ENCODE data around the gene EFCAB12. TPM values are rescaled to one million over a fixed set of nuclear protein-coding genes. Genes with fewer than 3 reads are reported as not detected.

Gene EFCAB12
- total and polyA plus RNA-seq, 2 donors (not counting 3 experiments of a cell fraction or from before 2014, with no cell fraction given) = 0.15 to 0.49 TPM

DNA sequence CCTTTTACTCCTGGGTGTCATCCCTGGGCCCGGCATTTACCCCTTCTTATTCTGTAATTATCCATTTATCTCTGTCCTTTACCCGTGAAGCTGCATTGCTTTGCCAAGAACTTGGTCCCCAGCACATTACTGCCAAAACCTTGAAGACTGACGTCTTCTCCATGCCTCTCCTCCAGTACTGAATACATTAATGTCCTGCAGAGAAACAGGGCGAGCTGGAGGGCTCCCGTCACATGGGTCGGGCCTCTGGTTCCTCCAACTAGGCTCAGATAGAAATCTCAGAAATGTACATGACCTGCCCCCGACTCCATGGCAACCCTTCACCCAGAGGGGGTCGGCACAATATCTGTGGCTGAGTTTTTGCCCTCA is 445 bp downstream of the EFCAB12 start:
- no peak for TF ChIP-seq GATA2 (IDR thresholded peaks at IDR 0.05; ENCODE audit: insufficient read depth, insufficient read length, low read depth, low read length)
- TF ChIP-seq EZH2 (IDR thresholded peaks at IDR 0.05; ENCODE audit: borderline replicate concordance, low read depth, low read length, severe bottlenecking) = no peak
- no peak for TF ChIP-seq POLR2AphosphoS5 (IDR thresholded peaks at IDR 0.05; ENCODE audit: insufficient read depth, low read depth, low read length)
- no peak for TF ChIP-seq FOS (IDR thresholded peaks at IDR 0.05; ENCODE audit: borderline replicate concordance, insufficient read depth, low read length)
- TF ChIP-seq, protein P1, sequence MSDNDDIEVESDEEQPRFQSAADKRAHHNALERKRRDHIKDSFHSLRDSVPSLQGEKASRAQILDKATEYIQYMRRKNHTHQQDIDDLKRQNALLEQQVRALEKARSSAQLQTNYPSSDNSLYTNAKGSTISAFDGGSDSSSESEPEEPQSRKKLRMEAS (IDR thresholded peaks at IDR 0.05; ENCODE audit: insufficient read depth, insufficient read length) = no peak
- no peak for TF ChIP-seq JUN (IDR thresholded peaks at IDR 0.05; ENCODE audit: borderline replicate concordance, insufficient read depth, insufficient read length, low read depth)
- no peak overlapping the region for H3K9ac ChIP-seq (replicated peaks; ENCODE audit: extremely low read depth, insufficient read depth, low read length)
- CTCF ChIA-PET = interaction anchor here (0.8 to 3.6 kb wide), 10 partner anchors 13 to 223 kb away, joined by 3 to 27 read pairs (median 4); partner anchors contain the start of genes IFT122 and MBD4
- H3K9me3 ChIP-seq (replicated peaks; ENCODE audit: control insufficient read depth, insufficient read depth, low read length) = no peaks in the 10 kb centered on the region
- dilution Hi-C loops (cut with MboI; ENCODE audit: extremely low pct_ligation_motif_present, low sequenced_read_pairs) (no loop called here), intact Hi-C loops (cut with micrococcal nuclease) (loop anchor here (1.0 to 2.0 kb wide), 3 partner anchors 12 to 45 kb away; partner anchors contain the start of gene IFT122)
- peaks cover 4 to 13% of the 10 kb centered on the region in 2 experiments for H3K36me3 ChIP-seq (ENCODE audit: control insufficient read depth in 2 of 2, extremely low read depth in 1 of 2, insufficient read depth in 2 of 2, low read length in 2 of 2)
- POLR2A ChIA-PET = interaction anchor here (0.9 to 1.0 kb wide), 2 partner anchors 12 to 13 kb away, joined by 3 to 4 read pairs; partner anchors contain the start of genes IFT122 and MBD4
- H3K27ac ChIP-seq (ENCODE audit: insufficient read depth, low read depth, low read length) = no peak overlapping the region
- no peaks in the 10 kb centered on the region for H3K79me2 ChIP-seq (ENCODE audit: control insufficient read depth, insufficient read depth, low read length)
- no peak for FAIRE-seq
- H3K4me1 ChIP-seq (ENCODE audit: control insufficient read depth, extremely low read depth, insufficient read depth, low read length) = peaks cover 6% of the 10 kb centered on the region
- no peak for DNase-seq (ENCODE audit: low read depth, low spot score)
- H3K4me3 ChIP-seq (replicated peaks in 1 of 3; ENCODE audit: insufficient read depth in 1 of 3, low read depth in 1 of 3, low read length in 3 of 3) = peak overlapping the region; percentile 17 to 45 (median 40)
- H2AFZ ChIP-seq (ENCODE audit: low read depth, low read length) = peak overlapping the region; percentile 76
- H3K27me3 ChIP-seq (ENCODE audit: control insufficient read depth in 2 of 2, insufficient read depth in 2 of 2, low read length in 2 of 2) = peaks cover 0 to 4% of the 10 kb centered on the region in 2 experiments
- H3K4me2 ChIP-seq (ENCODE audit: insufficient read depth, low read length) = peak overlapping the region; percentile 82
- no peaks in the 10 kb centered on the region for H4K20me1 ChIP-seq (replicated peaks; ENCODE audit: control insufficient read depth, extremely low read depth, insufficient read depth, low read length)
- no peaks in the 10 kb centered on the region for H3K9me1 ChIP-seq (replicated peaks; ENCODE audit: control insufficient read depth, extremely low read depth, insufficient read depth, low read length)
- BruUV-seq (replicated peaks) = no TSS peak

DNA sequence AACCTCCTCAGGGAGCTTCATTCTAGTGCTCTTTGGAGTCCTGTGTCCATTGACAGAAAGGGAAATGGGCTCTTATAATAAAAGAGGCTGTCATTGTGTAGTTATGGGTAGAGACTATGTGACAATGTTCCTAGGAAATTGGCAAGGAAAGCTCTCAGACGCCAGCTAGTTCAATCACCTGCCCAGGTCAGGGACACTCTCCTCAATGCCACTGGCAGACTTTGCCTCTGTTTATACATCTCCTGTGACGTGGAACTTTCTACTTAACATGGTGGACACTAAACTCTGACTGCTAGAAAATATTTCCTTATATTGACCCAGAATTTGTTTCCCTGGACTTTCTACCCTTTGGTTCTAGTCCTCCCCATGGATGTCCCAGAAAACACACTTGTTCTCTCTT is 2.8 kb downstream of the EFCAB12 start:
- intact Hi-C loops (cut with micrococcal nuclease) = no loop called here
- peaks cover 0 to 4% of the 10 kb centered on the region in 2 experiments for H3K27me3 ChIP-seq (ENCODE audit: control insufficient read depth in 2 of 2, insufficient read depth in 2 of 2, low read length in 2 of 2)
- no peak for FAIRE-seq
- no peaks in the 10 kb centered on the region for H3K79me2 ChIP-seq (ENCODE audit: control insufficient read depth, insufficient read depth, low read length)
- H3K9ac ChIP-seq (replicated peaks; ENCODE audit: extremely low read depth, insufficient read depth, low read length) = no peak overlapping the region
- CTCF ChIA-PET = interaction anchor here (0.7 to 1.3 kb wide), 3 partner anchors 12 to 230 kb away, joined by 3 to 4 read pairs (median 3); no protein-coding TSS in a partner anchor
- H3K4me3 ChIP-seq (replicated peaks in 1 of 3; ENCODE audit: insufficient read depth in 1 of 3, low read depth in 1 of 3, low read length in 3 of 3) = no peak overlapping the region
- DNase-seq (ENCODE audit: low read depth, low spot score) = no peak
- no peak overlapping the region for H3K27ac ChIP-seq (ENCODE audit: insufficient read depth, low read depth, low read length)
- BruUV-seq (replicated peaks) = no TSS peak
- no peak overlapping the region for H3K4me2 ChIP-seq (ENCODE audit: insufficient read depth, low read length)
- H2AFZ ChIP-seq (ENCODE audit: low read depth, low read length) = no peak overlapping the region
- no peaks in the 10 kb centered on the region for H3K9me1 ChIP-seq (replicated peaks; ENCODE audit: control insufficient read depth, extremely low read depth, insufficient read depth, low read length)
- dilution Hi-C loops (cut with MboI; ENCODE audit: extremely low pct_ligation_motif_present, low sequenced_read_pairs) = no loop called here
- H4K20me1 ChIP-seq (replicated peaks; ENCODE audit: control insufficient read depth, extremely low read depth, insufficient read depth, low read length) = no peaks in the 10 kb centered on the region
- peaks cover 6% of the 10 kb centered on the region for H3K4me1 ChIP-seq (ENCODE audit: control insufficient read depth, extremely low read depth, insufficient read depth, low read length)
- POLR2A ChIA-PET = no interaction called here
- no peaks in the 10 kb centered on the region for H3K9me3 ChIP-seq (replicated peaks; ENCODE audit: control insufficient read depth, insufficient read depth, low read length)
- H3K36me3 ChIP-seq (ENCODE audit: control insufficient read depth in 2 of 2, extremely low read depth in 1 of 2, insufficient read depth in 2 of 2, low read length in 2 of 2) = no peaks in the 10 kb centered on the region
- TF ChIP-seq FOS (IDR thresholded peaks at IDR 0.05; ENCODE audit: borderline replicate concordance, insufficient read depth, low read length) (no peak), POLR2A (IDR thresholded peaks at IDR 0.05; ENCODE audit: low read depth, low read length) (no peak), POLR2AphosphoS5 (IDR thresholded peaks at IDR 0.05; ENCODE audit: insufficient read depth, low read depth, low read length) (no peak), JUN (IDR thresholded peaks at IDR 0.05; ENCODE audit: borderline replicate concordance, insufficient read depth, insufficient read length, low read depth) (no peak), MYC (IDR thresholded peaks at IDR 0.05; ENCODE audit: low read depth, low read length) (no peak), GATA2 (IDR thresholded peaks at IDR 0.05; ENCODE audit: insufficient read depth, insufficient read length, low read depth, low read length) (no peak), EZH2 (IDR thresholded peaks at IDR 0.05; ENCODE audit: borderline replicate concordance, low read depth, low read length, severe bottlenecking) (no peak)
- TF ChIP-seq, protein P1 (IDR thresholded peaks at IDR 0.05; ENCODE audit: insufficient read depth, insufficient read length) = no peak
- TF ChIP-seq, protein P2, sequence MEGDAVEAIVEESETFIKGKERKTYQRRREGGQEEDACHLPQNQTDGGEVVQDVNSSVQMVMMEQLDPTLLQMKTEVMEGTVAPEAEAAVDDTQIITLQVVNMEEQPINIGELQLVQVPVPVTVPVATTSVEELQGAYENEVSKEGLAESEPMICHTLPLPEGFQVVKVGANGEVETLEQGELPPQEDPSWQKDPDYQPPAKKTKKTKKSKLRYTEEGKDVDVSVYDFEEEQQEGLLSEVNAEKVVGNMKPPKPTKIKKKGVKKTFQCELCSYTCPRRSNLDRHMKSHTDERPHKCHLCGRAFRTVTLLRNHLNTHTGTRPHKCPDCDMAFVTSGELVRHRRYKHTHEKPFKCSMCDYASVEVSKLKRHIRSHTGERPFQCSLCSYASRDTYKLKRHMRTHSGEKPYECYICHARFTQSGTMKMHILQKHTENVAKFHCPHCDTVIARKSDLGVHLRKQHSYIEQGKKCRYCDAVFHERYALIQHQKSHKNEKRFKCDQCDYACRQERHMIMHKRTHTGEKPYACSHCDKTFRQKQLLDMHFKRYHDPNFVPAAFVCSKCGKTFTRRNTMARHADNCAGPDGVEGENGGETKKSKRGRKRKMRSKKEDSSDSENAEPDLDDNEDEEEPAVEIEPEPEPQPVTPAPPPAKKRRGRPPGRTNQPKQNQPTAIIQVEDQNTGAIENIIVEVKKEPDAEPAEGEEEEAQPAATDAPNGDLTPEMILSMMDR (IDR thresholded peaks at IDR 0.05; ENCODE audit: extremely low read depth in 1 of 2, insufficient read depth in 1 of 2, low read depth in 1 of 2, low read length in 2 of 2) = no peak

Measured in endothelial cell of umbilical vein (primary cell).